ENCODE data around the gene UBE2S. TPM values are rescaled to one million over a fixed set of nuclear protein-coding genes. Genes with fewer than 3 reads are reported as not detected.
A peak's percentile ranks its signal among the peaks of the same experiment; 100 is the strongest.

The UBE2S gene
- total RNA-seq, 1 donor from 2014 or later: 77.0 TPM

DNA sequence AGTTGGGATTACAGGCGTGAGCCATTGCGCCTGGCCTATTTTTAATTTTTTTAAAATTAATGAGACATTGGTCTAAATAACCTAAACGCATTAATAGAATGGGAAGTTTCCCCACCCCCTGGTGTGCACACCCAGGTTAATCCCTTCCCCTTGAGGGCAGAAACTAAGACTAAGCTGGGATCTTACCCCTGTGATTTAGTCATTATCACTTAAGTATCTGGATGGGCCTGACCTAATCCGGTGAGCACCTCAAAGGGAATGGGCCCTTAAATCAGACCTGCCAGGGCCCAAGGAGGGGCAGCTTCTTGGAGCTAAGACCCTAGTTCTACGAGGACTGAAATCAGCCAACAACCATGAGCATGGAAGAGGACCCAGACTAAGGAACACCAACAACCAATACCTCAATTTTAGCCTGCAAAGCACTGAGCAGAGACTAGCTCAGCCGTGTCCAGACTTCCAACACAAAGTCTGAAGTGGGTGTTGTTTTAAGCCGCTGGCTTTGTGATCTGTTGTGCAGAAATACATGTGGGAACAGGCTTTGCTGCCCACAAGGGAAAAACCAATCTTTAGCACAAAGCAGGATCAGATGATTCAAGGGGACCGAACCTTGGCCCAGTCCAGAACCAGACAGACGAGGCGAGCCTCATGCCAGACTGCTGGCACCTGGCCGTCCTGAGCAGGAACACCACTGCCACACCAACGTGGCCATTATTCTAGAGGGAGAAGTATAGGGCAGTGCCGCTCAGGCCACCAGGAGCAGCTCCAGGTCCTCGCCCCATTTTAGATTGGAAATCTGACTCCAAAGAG is 7.1 kb downstream of the UBE2S start:
- Mint-ChIP-seq H3K27me3 (ENCODE audit: low read depth) (no peaks in the 10 kb centered on the region), H3K9me3 (no peaks in the 10 kb centered on the region), H3K4me3 (no peak overlapping the region), H3K36me3 (peaks cover 24% of the 10 kb centered on the region), H3K4me1 (peaks cover under 1% of the 10 kb centered on the region), H3K27ac (peak overlapping the region; percentile 50)
- TF ChIP-seq, protein P1, sequence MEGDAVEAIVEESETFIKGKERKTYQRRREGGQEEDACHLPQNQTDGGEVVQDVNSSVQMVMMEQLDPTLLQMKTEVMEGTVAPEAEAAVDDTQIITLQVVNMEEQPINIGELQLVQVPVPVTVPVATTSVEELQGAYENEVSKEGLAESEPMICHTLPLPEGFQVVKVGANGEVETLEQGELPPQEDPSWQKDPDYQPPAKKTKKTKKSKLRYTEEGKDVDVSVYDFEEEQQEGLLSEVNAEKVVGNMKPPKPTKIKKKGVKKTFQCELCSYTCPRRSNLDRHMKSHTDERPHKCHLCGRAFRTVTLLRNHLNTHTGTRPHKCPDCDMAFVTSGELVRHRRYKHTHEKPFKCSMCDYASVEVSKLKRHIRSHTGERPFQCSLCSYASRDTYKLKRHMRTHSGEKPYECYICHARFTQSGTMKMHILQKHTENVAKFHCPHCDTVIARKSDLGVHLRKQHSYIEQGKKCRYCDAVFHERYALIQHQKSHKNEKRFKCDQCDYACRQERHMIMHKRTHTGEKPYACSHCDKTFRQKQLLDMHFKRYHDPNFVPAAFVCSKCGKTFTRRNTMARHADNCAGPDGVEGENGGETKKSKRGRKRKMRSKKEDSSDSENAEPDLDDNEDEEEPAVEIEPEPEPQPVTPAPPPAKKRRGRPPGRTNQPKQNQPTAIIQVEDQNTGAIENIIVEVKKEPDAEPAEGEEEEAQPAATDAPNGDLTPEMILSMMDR (IDR thresholded peaks at IDR 0.05; ENCODE audit: unreplicated experiment): no peak
- no peak for DNase-seq (ENCODE audit: low spot score in 2 of 2, unreplicated experiment in 2 of 2)

DNA sequence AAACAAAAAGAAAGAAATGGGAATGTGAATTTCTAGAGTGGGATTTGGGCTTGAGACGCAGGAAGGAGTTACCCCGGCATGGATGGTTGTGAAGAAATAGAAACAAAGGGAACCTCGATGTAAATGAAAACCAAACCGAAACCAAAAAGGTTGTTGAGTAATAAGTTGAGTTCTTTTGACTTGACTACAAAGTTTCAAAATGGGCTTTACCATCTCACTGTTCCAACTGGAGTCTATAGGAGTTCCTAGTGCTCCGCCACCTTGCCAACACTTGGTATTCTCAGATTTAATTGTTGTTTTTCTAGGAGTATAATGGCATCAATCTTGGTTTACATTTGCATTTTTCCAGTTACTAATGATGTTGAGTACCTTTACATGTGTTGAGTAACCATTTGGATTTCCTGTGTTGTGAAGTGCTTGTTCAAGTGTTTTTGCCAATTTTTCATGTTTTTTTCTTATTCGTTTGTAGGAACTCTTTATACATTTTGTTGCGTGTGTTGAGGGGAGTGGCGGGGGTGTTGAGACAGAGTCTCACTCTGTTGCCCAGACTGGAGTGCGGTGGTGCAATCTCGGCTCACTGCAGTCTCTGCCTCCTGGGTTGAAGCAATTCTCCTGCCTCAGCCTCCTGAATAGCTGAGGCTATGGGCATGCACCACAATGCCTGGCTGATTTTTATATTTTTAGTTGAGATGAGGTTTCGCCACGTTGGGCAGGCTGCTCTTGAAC is 9.2 kb downstream of the UBE2S start:
- DNase-seq (ENCODE audit: low spot score in 2 of 2, unreplicated experiment in 2 of 2): no peak
- Mint-ChIP-seq H3K4me1 (peaks cover under 1% of the 10 kb centered on the region), H3K27me3 (ENCODE audit: low read depth) (no peaks in the 10 kb centered on the region), H3K9me3 (no peaks in the 10 kb centered on the region), H3K27ac (no peak overlapping the region), H3K4me3 (no peak overlapping the region), H3K36me3 (peaks cover 19% of the 10 kb centered on the region)
- TF ChIP-seq, protein P1 (IDR thresholded peaks at IDR 0.05; ENCODE audit: unreplicated experiment): no peak

DNA sequence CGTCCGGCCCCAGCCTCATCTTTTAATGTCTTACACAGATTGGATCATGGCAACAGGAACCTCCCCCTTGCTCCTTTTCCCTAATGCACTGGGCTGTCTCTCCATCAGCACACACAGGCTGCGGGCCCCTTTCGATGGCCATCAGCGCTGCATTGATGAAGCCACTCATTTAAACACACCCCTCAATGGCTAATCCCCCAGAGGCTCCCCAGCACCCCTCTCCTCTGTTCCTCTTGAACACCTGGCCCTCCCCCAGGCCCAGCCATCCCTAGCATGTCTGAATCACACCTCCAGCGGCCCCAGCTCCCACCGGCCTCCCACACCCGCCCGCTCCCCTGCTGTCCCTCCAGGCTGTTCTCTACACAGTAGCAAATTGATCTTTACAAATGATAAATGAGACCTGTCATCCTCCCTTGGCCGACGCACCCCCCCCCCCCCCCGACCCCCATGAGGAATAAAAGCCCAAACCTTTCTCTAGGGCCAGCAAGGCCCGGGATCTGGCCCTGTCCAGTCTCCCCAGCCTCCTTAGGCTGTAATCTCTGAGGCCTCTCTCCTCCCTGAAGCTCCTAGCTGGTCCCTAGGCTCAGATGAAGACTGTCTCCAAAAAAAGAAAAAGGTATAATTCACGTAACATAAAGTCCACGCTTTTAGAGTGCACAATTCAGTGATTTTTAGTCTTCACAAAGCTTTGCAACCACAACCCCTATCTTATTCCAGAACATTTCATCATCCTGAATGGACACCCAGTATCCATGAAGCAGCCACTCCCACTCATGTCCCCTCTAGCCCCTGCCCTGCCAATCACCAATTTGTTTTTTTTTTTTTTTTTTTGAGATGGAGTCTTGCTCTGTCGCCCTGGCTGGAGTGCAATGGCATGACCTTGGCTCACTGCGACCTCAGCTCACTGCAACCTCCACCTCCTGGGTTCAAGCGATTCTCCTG is 14.5 kb downstream of the UBE2S start:
- peaks cover 15% of the 10 kb centered on the region for H3K36me3 Mint-ChIP-seq
- no peak for DNase-seq (ENCODE audit: low spot score in 2 of 2, unreplicated experiment in 2 of 2)
- TF ChIP-seq, protein P1 (IDR thresholded peaks at IDR 0.05; ENCODE audit: unreplicated experiment): no peak
- no peak overlapping the region for H3K27ac Mint-ChIP-seq
- peaks cover 26% of the 10 kb centered on the region for H3K4me1 Mint-ChIP-seq
- H3K4me3 Mint-ChIP-seq: no peak overlapping the region
- no peaks in the 10 kb centered on the region for H3K27me3 Mint-ChIP-seq (ENCODE audit: low read depth)
- H3K9me3 Mint-ChIP-seq: no peaks in the 10 kb centered on the region

DNA sequence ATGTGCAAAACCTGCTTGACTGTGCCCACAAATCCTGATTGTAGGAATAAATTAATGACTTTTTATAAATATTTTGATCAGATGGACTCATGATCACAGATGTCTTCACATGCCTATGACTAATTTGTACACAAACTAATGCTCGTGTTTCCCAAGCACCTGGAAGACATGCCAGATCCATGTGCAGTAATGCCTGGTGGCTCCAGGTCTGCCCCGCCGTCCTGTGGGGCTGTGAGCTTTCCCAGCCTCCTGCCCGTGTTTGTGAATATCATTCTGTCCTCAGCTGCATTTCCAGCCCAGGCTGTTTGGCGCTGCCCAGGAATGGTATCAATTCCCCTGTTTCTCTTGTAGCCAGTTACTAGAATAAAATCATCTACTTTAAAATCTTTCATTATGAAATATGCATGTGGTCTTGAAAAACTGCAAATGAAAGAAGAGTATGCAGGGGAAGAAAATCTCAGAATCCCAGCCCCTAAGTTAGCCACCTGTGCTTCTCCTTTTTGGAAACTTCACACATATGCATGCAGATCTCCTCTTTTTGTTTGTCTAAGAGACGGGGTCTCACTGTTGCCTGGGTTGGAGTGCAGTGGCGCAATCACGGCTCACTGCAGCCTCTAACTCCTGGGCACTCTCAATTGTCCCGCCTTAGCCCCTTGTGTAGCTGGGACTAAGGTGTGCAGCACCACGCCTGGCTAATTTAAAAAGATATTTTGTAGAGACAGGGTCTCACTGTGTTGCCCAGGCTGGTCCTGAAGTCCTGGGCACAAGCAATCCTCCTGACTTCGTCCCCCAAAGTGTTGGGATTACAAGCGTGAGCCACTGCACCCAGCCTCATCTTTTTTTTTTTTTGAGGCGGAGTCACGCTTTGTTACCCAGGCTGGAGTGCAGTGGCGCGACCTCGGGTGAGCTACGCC is 15.6 kb downstream of the UBE2S start:
- Mint-ChIP-seq H3K27ac (no peak overlapping the region), H3K27me3 (ENCODE audit: low read depth) (no peaks in the 10 kb centered on the region), H3K4me3 (no peak overlapping the region), H3K9me3 (no peaks in the 10 kb centered on the region), H3K4me1 (peaks cover 37% of the 10 kb centered on the region), H3K36me3 (peaks cover 14% of the 10 kb centered on the region)
- DNase-seq (ENCODE audit: low spot score in 2 of 2, unreplicated experiment in 2 of 2): no peak
- TF ChIP-seq, protein P1 (IDR thresholded peaks at IDR 0.05; ENCODE audit: unreplicated experiment): no peak

Data from mesothelial cell of epicardium (in vitro differentiated cells).